Measurements from ENCODE around the gene LMTK3.

Gene LMTK3

GRCh38 chr19:48468772-48469288 is 42.8 kb downstream of the LMTK3 start:
- Mint-ChIP-seq H3K27me3 (ENCODE audit: low read depth) (no peaks in the 10 kb centered on the region), H3K4me3 (peak overlapping the region; percentile 86), H3K36me3 (ENCODE audit: low read depth) (peaks cover 9% of the 10 kb centered on the region), H3K9me3 (no peaks in the 10 kb centered on the region), H3K27ac (peak overlapping the region; percentile 83), H3K4me1 (ENCODE audit: low read depth) (peaks cover 9% of the 10 kb centered on the region)

GRCh38 chr19:48466561-48467325 is 44.9 kb downstream of the LMTK3 start:
- Mint-ChIP-seq H3K4me1 (ENCODE audit: low read depth) (peaks cover 9% of the 10 kb centered on the region), H3K36me3 (ENCODE audit: low read depth) (peaks cover 5% of the 10 kb centered on the region), H3K27me3 (ENCODE audit: low read depth) (no peaks in the 10 kb centered on the region), H3K4me3 (no peak overlapping the region), H3K27ac (no peak overlapping the region), H3K9me3 (no peaks in the 10 kb centered on the region)

- peaks cover 2% of the 10 kb centered on the region for H3K36me3 Mint-ChIP-seq (ENCODE audit: low read depth)
- H3K9me3 Mint-ChIP-seq: no peaks in the 10 kb centered on the region
- H3K27ac Mint-ChIP-seq: no peak overlapping the region
- H3K27me3 Mint-ChIP-seq (ENCODE audit: low read depth): no peaks in the 10 kb centered on the region
- peaks cover 6% of the 10 kb centered on the region for H3K4me1 Mint-ChIP-seq (ENCODE audit: low read depth)
- H3K4me3 Mint-ChIP-seq: no peak overlapping the region
Measured at GRCh38 chr19:48465215-48465614, 46.4 kb downstream of the LMTK3 start.

- Mint-ChIP-seq H3K4me3 (no peak overlapping the region), H3K27me3 (ENCODE audit: low read depth) (no peaks in the 10 kb centered on the region), H3K4me1 (ENCODE audit: low read depth) (no peaks in the 10 kb centered on the region), H3K36me3 (ENCODE audit: low read depth) (peaks cover 5% of the 10 kb centered on the region), H3K27ac (no peak overlapping the region), H3K9me3 (no peaks in the 10 kb centered on the region)
Measured at GRCh38 chr19:48461982-48462655, 49.5 kb downstream of the LMTK3 start.

- Mint-ChIP-seq H3K9me3 (no peaks in the 10 kb centered on the region), H3K4me1 (ENCODE audit: low read depth) (no peaks in the 10 kb centered on the region), H3K27me3 (ENCODE audit: low read depth) (no peaks in the 10 kb centered on the region), H3K4me3 (no peak overlapping the region), H3K36me3 (ENCODE audit: low read depth) (peaks cover 5% of the 10 kb centered on the region), H3K27ac (no peak overlapping the region)
Measured at GRCh38 chr19:48461651-48461981, 50.0 kb downstream of the LMTK3 start.

- no peak overlapping the region for H3K27ac Mint-ChIP-seq
- no peak overlapping the region for H3K4me3 Mint-ChIP-seq
- no peaks in the 10 kb centered on the region for H3K27me3 Mint-ChIP-seq (ENCODE audit: low read depth)
- H3K9me3 Mint-ChIP-seq: no peaks in the 10 kb centered on the region
- H3K36me3 Mint-ChIP-seq (ENCODE audit: low read depth): peaks cover 12% of the 10 kb centered on the region
- H3K4me1 Mint-ChIP-seq (ENCODE audit: low read depth): peaks cover 3% of the 10 kb centered on the region
Measured at GRCh38 chr19:48458016-48458415, 53.6 kb downstream of the LMTK3 start.

GRCh38 chr19:48456864-48457263 is 54.8 kb downstream of the LMTK3 start:
- H3K4me3 Mint-ChIP-seq: no peak overlapping the region
- H3K27ac Mint-ChIP-seq: no peak overlapping the region

GRCh38 chr19:48455908-48456562 is 55.6 kb downstream of the LMTK3 start:
- Mint-ChIP-seq H3K4me3 (no peak overlapping the region), H3K4me1 (ENCODE audit: low read depth) (peaks cover 3% of the 10 kb centered on the region), H3K27me3 (ENCODE audit: low read depth) (no peaks in the 10 kb centered on the region), H3K9me3 (no peaks in the 10 kb centered on the region), H3K27ac (no peak overlapping the region), H3K36me3 (ENCODE audit: low read depth) (peaks cover 23% of the 10 kb centered on the region)

More at GRCh38 chr19:48456864-48457263, 54.8 kb downstream of the LMTK3 start:
- Mint-ChIP-seq H3K9me3 (no peaks in the 10 kb centered on the region), H3K4me1 (ENCODE audit: low read depth) (peaks cover 3% of the 10 kb centered on the region), H3K27me3 (ENCODE audit: low read depth) (no peaks in the 10 kb centered on the region), H3K36me3 (ENCODE audit: low read depth) (peaks cover 18% of the 10 kb centered on the region)

- Mint-ChIP-seq H3K27me3 (ENCODE audit: low read depth) (no peaks in the 10 kb centered on the region), H3K9me3 (no peaks in the 10 kb centered on the region), H3K36me3 (ENCODE audit: low read depth) (peaks cover 23% of the 10 kb centered on the region), H3K4me1 (ENCODE audit: low read depth) (peaks cover 3% of the 10 kb centered on the region), H3K27ac (no peak within 1 kb of the TSS), H3K4me3 (no peak within 1 kb of the TSS)
Measured at GRCh38 chr19:48455171-48455907, 56.3 kb downstream of the LMTK3 start, which contains the start of gene KCNJ14. TSS of gene KCNJ14 (plus strand) at chr19:48455574. CDS start at chr19:48461725, 6,151 bp downstream.

- no peaks in the 10 kb centered on the region for H3K27me3 Mint-ChIP-seq (ENCODE audit: low read depth)
- peaks cover 3% of the 10 kb centered on the region for H3K4me1 Mint-ChIP-seq (ENCODE audit: low read depth)
- no peaks in the 10 kb centered on the region for H3K9me3 Mint-ChIP-seq
- peaks cover 26% of the 10 kb centered on the region for H3K36me3 Mint-ChIP-seq (ENCODE audit: low read depth)
- H3K27ac Mint-ChIP-seq: no peak overlapping the region
- no peak overlapping the region for H3K4me3 Mint-ChIP-seq
Measured at GRCh38 chr19:48454150-48454730, 57.4 kb downstream of the LMTK3 start.

GRCh38 chr19:48452289-48453190 is 59.1 kb downstream of the LMTK3 start:
- Mint-ChIP-seq H3K4me3 (no peak overlapping the region), H3K4me1 (ENCODE audit: low read depth) (peaks cover 9% of the 10 kb centered on the region), H3K36me3 (ENCODE audit: low read depth) (peaks cover 36% of the 10 kb centered on the region), H3K9me3 (no peaks in the 10 kb centered on the region), H3K27me3 (ENCODE audit: low read depth) (no peaks in the 10 kb centered on the region), H3K27ac (no peak overlapping the region)

GRCh38 chr19:48451624-48452023 is 60.0 kb downstream of the LMTK3 start:
- Mint-ChIP-seq H3K4me3 (no peak overlapping the region), H3K27me3 (ENCODE audit: low read depth) (no peaks in the 10 kb centered on the region), H3K9me3 (no peaks in the 10 kb centered on the region), H3K36me3 (ENCODE audit: low read depth) (peaks cover 36% of the 10 kb centered on the region), H3K27ac (no peak overlapping the region), H3K4me1 (ENCODE audit: low read depth) (peaks cover 12% of the 10 kb centered on the region)

GRCh38 chr19:48450863-48451262 is 60.8 kb downstream of the LMTK3 start:
- H3K27me3 Mint-ChIP-seq (ENCODE audit: low read depth): no peaks in the 10 kb centered on the region
- H3K36me3 Mint-ChIP-seq (ENCODE audit: low read depth): peaks cover 36% of the 10 kb centered on the region
- no peaks in the 10 kb centered on the region for H3K9me3 Mint-ChIP-seq
- no peak overlapping the region for H3K27ac Mint-ChIP-seq
- no peak overlapping the region for H3K4me3 Mint-ChIP-seq
- H3K4me1 Mint-ChIP-seq (ENCODE audit: low read depth): peaks cover 14% of the 10 kb centered on the region
